H1 (cell line): ENCODE data around the gene PIGU. TPM values are rescaled to one million over a fixed set of nuclear protein-coding genes. Genes with fewer than 3 reads are reported as not detected.

Experiments used
- CTCF ChIA-PET: fragments of 300-600 bp; sonication (Branson Sonifier 250); formaldehyde crosslinking; loops from one replicate; lab custom pipeline; 2021; ENCODE audit not compliant: partially characterized antibody; lab: Charles Lee
- POLR2A ChIA-PET: fragments of 300-600 bp; sonication (Branson Sonifier 250); formaldehyde crosslinking; loops from one replicate; lab custom pipeline; 2021; ENCODE audit warnings: inconsistent platforms; ENCODE audit not compliant: partially characterized antibody; lab: Charles Lee
- DNase-seq, 2 experiments: peaks; one replicate each; pipeline versions ENCODE4 v3.0.0 to v3.0.0-alpha.2; 2010 to 2022; ENCODE audit warnings: low spot score in 2 of 2, low read depth in 1 of 2, mixed read lengths in 1 of 2
- FAIRE-seq: peaks from 2 replicates; lab custom pipeline; 2011; peaks lifted over from hg19 to GRCh38; lab: Jason Lieb, UNC
- H2AFZ ChIP-seq: 2 replicates; pipeline ENCODE4 v1.8.1; 2012; ENCODE audit warnings: low read length, inconsistent platforms
- H2AK5ac ChIP-seq: 2 replicates; pipeline ENCODE4 v1.6.1; 2013; ENCODE audit warnings: low read depth, low read length
- H2BK120ac ChIP-seq: replicated peaks from 2 replicates; pipeline ENCODE3; 2013; ENCODE audit warnings: low read depth, low read length, inconsistent platforms
- H2BK12ac ChIP-seq: 2 replicates; pipeline ENCODE4 v1.6.1; 2013; ENCODE audit warnings: low read depth, low read length
- H2BK15ac ChIP-seq: 2 replicates; pipeline ENCODE4 v1.6.1; 2013; ENCODE audit warnings: low read length
- H2BK20ac ChIP-seq: 2 replicates; pipeline ENCODE4 v1.6.1; 2013; ENCODE audit warnings: low read length
- H2BK5ac ChIP-seq: 2 replicates; pipeline ENCODE4 v1.6.1; 2013; ENCODE audit warnings: low read depth, low read length
- H3K14ac ChIP-seq: 2 replicates; pipeline ENCODE4 v1.6.1; 2013; ENCODE audit warnings: inconsistent platforms; ENCODE audit not compliant: insufficient read length
- H3K18ac ChIP-seq: 2 replicates; pipeline ENCODE4 v1.6.1; 2013; ENCODE audit warnings: low read length; ENCODE audit errors: extremely low read depth
- H3K23ac ChIP-seq: 2 replicates; pipeline ENCODE4 v1.6.1; 2013; ENCODE audit warnings: inconsistent platforms; ENCODE audit not compliant: insufficient read length
- H3K23me2 ChIP-seq: 2 replicates; pipeline ENCODE4 v1.6.1; 2013; ENCODE audit warnings: low read depth, low read length
- H3K27ac ChIP-seq: 2 replicates; pipeline ENCODE4 v1.6.1; 2011; ENCODE audit warnings: low read depth, low read length, inconsistent platforms
- H3K27me3 ChIP-seq, 4 experiments: replicated peaks in 1 of 4; 1 replicate in 1 of 4; 2 replicates in 3 of 4; pipeline versions ENCODE4 v1.6.1 to v1.8.1; 2011 to 2013; ENCODE audit warnings: low read length in 3 of 4, mild to moderate bottlenecking in 3 of 4, inconsistent platforms in 2 of 4, mixed read lengths in 2 of 4, moderate library complexity in 1 of 4; ENCODE audit not compliant: control insufficient read depth in 3 of 4, insufficient read depth in 3 of 4; ENCODE audit errors: extremely low read depth in 1 of 4
- H3K36me3 ChIP-seq, 4 experiments: 2 replicates each; pipeline versions ENCODE4 v1.6.1 to v1.8.1; 2011 to 2013; ENCODE audit warnings: mild to moderate bottlenecking in 4 of 4, low read length in 3 of 4, moderate library complexity in 2 of 4, control low read depth in 1 of 4, inconsistent platforms in 1 of 4; ENCODE audit not compliant: insufficient read depth in 4 of 4, control insufficient read depth in 2 of 4
- H3K4ac ChIP-seq: replicated peaks from 2 replicates; pipeline ENCODE3; 2013; ENCODE audit warnings: low read length, low read depth, mixed read lengths, inconsistent platforms; ENCODE audit not compliant: insufficient read length
- H3K4me1 ChIP-seq, 4 experiments: replicated peaks in 1 of 4; 1 replicate in 1 of 4; 2 replicates in 3 of 4; pipeline versions ENCODE4 v1.6.1 to v1.8.1; 2011 to 2013; ENCODE audit warnings: low read length in 3 of 4, inconsistent platforms in 2 of 4, mixed read lengths in 1 of 4; ENCODE audit not compliant: insufficient read depth in 4 of 4, control insufficient read depth in 3 of 4
- H3K4me2 ChIP-seq, 2 experiments: 2 replicates each; pipeline versions ENCODE4 v1.6.1 to v1.8.1; 2011 to 2013; ENCODE audit warnings: low read depth in 2 of 2, low read length in 2 of 2, control low read depth in 1 of 2, inconsistent platforms in 1 of 2, mild to moderate bottlenecking in 1 of 2; ENCODE audit not compliant: insufficient read depth in 1 of 2
- H3K4me3 ChIP-seq, 4 experiments: fragments of 200-600, 300-600 bp in 1 of 4; sonication (generic), shearing (Covaris generic), sonication (Bioruptor Twin) in 1 of 4; 2 replicates each; pipeline versions ENCODE4 v1.5.1 to v1.8.1; 2011 to 2016; ENCODE audit warnings: low read length in 4 of 4, low read depth in 3 of 4, control low read depth in 2 of 4, inconsistent platforms in 2 of 4, mild to moderate bottlenecking in 2 of 4, mixed read lengths in 1 of 4, moderate library complexity in 1 of 4; ENCODE audit not compliant: insufficient read depth in 2 of 4; ENCODE audit errors: extremely low read depth in 1 of 4
- H3K56ac ChIP-seq: replicated peaks from 2 replicates; pipeline ENCODE3; 2013; ENCODE audit warnings: low read depth, mild to moderate bottlenecking, mixed read lengths, low read length, inconsistent platforms; ENCODE audit not compliant: insufficient read length
- H3K79me1 ChIP-seq: 2 replicates; pipeline ENCODE4 v1.6.1; 2013; ENCODE audit warnings: low read depth, low read length, control low read depth
- H3K79me2 ChIP-seq, 2 experiments: 2 replicates each; pipeline versions ENCODE4 v1.6.1 to v1.8.1; 2012 to 2013; ENCODE audit warnings: low read length in 2 of 2, mild to moderate bottlenecking in 2 of 2, inconsistent platforms in 1 of 2; ENCODE audit not compliant: insufficient read depth in 2 of 2, control insufficient read depth in 1 of 2
- H3K9ac ChIP-seq, 4 experiments: replicated peaks in 1 of 4; 1 replicate in 1 of 4; 2 replicates in 3 of 4; pipeline versions ENCODE4 v1.6.1 to v1.8.1; 2011 to 2013; ENCODE audit warnings: low read depth in 3 of 4, low read length in 3 of 4, control low read depth in 2 of 4, mild to moderate bottlenecking in 2 of 4, moderate library complexity in 2 of 4, inconsistent platforms in 1 of 4; ENCODE audit errors: extremely low read depth in 1 of 4
- H3K9me3 ChIP-seq, 2 experiments: 2 replicates each; pipeline versions ENCODE4 v1.6.1 to v1.8.1; 2012 to 2013; ENCODE audit warnings: mild to moderate bottlenecking in 2 of 2, moderate library complexity in 2 of 2, control low read depth in 1 of 2, inconsistent platforms in 1 of 2, low read depth in 1 of 2, low read length in 1 of 2, mixed read lengths in 1 of 2; ENCODE audit not compliant: insufficient read depth in 2 of 2
- H4K20me1 ChIP-seq, 2 experiments: replicated peaks in 1 of 2; 2 replicates each; pipeline versions ENCODE3 to v1.8.1; 2011 to 2013; ENCODE audit warnings: inconsistent platforms in 2 of 2, low read length in 2 of 2, mild to moderate bottlenecking in 1 of 2; ENCODE audit not compliant: insufficient read depth in 2 of 2, control insufficient read depth in 1 of 2
- H4K5ac ChIP-seq: 2 replicates; pipeline ENCODE4 v1.6.1; 2013; ENCODE audit warnings: low read length, low read depth, mixed read lengths, inconsistent platforms; ENCODE audit not compliant: insufficient read length
- H4K8ac ChIP-seq: 2 replicates; pipeline ENCODE4 v1.8.0; 2013; ENCODE audit warnings: mild to moderate bottlenecking, moderate library complexity, low read length, inconsistent platforms; ENCODE audit not compliant: insufficient read depth; ENCODE audit errors: extremely low read depth
- H4K91ac ChIP-seq: replicated peaks from 2 replicates; pipeline ENCODE3; 2013; ENCODE audit warnings: low read length, mixed read lengths, inconsistent platforms; ENCODE audit not compliant: insufficient read length
- ATF2 ChIP-seq: IDR thresholded peaks from 2 replicates; pipeline ENCODE4 v1.6.1; 2012; ENCODE audit warnings: low read length, inconsistent platforms
- BRCA1 ChIP-seq: IDR thresholded peaks from 2 replicates; pipeline ENCODE4 v1.6.1; 2012; ENCODE audit warnings: low read depth, low read length, improper control_type of control experiment
- CBX5 ChIP-seq: fragments of 300-800, 300-1000 bp; sonication (generic); IDR thresholded peaks from 2 replicates; pipeline ENCODE4 v1.7.1; 2016; ENCODE audit warnings: antibody characterized with exemption, low read length, low read depth
- CHD1 ChIP-seq: IDR thresholded peaks from 2 replicates; pipeline ENCODE4 v1.6.1; 2012; ENCODE audit warnings: low read depth, low read length, improper control_type of control experiment
- EZH2 ChIP-seq: fragments of 200-600 bp; sonication (generic); IDR thresholded peaks from 2 replicates; pipeline ENCODE4 v1.7.1; 2012; ENCODE audit warnings: low read depth, mild to moderate bottlenecking, moderate library complexity, low read length, inconsistent platforms; ENCODE audit not compliant: severe bottlenecking
- MAX ChIP-seq: IDR thresholded peaks from 2 replicates; pipeline ENCODE4 v1.6.1; 2012; ENCODE audit warnings: inconsistent platforms
- RAD21 ChIP-seq, 2 experiments: IDR thresholded peaks in 1 of 2; conservative IDR thresholded peaks in 1 of 2; 2 replicates each; pipeline ENCODE4 v1.6.1; 2011; ENCODE audit warnings: low read depth in 2 of 2, low read length in 2 of 2, improper control_type of control experiment in 1 of 2, inconsistent platforms in 1 of 2, mild to moderate bottlenecking in 1 of 2, moderate library complexity in 1 of 2
- RXRA ChIP-seq: IDR thresholded peaks from 2 replicates; pipeline ENCODE4 v1.6.1; 2011; ENCODE audit warnings: low read depth, mild to moderate bottlenecking, low read length, moderate library complexity; ENCODE audit not compliant: insufficient read depth
- TAF7 ChIP-seq: optimal IDR thresholded peaks from 2 replicates; pipeline ENCODE3; 2011; ENCODE audit warnings: low read depth, mild to moderate bottlenecking, inconsistent platforms, low read length, moderate library complexity, borderline replicate concordance
- WGBS, 2 experiments: shearing (Covaris generic) in 1 of 2; methylation state at CpG; one replicate each; pipeline versions ENCODE4 v1.1.6 to v1.1.7; 2013 to 2015; ENCODE audit warnings: low lambda C conversion rate in 2 of 2, mixed read lengths in 2 of 2, inconsistent platforms in 1 of 2, low coverage in 1 of 2, missing lambda C conversion rate in 1 of 2; ENCODE audit not compliant: insufficient replicate concordance in 2 of 2, insufficient coverage in 1 of 2, insufficient read length in 1 of 2; ENCODE audit errors: extremely low coverage in 1 of 2, missing lambda C conversion rate in 1 of 2; 5-methylcytosine and 5-hydroxymethylcytosine counted together
- polyA plus RNA-seq, 7 experiments: library from polyadenylated mRNA; depleted of rRNA in 3 of 7; stranded (reverse) in 5 of 7; unstranded in 2 of 7; fragments of >200 nt in 5 of 7; fragments of 200-250 nt in 2 of 7; gene quantifications; 1 replicate in 5 of 7; 2 replicates in 1 of 7; 4 replicates in 1 of 7; pipeline versions ENCODE4 v1.2.1 to v1.2.3, GENCODE V29; 2011 to 2013; ENCODE audit warnings: missing spikeins in 2 of 7, mixed read lengths in 2 of 7
- total RNA-seq: library from RNA; stranded (reverse); fragmentation: NEBNext Ultra II Directional; extraction: Animal tissue kit (Norgen Biotek cat#: 25700); gene quantifications from 2 replicates; pipeline ENCODE4 v1.2.1, GENCODE V29; 2021

Gene PIGU
- total and polyA plus RNA-seq, 2 of the 8 experiments (the other 6 are each of a cell fraction or from before 2014, with no cell fraction given), result 28.3 to 117 TPM

- Histone ChIP-seq H2BK12ac (no peak overlapping the region), H3K9me3 (no peaks in the 10 kb centered on the region), H2BK120ac (no peak overlapping the region), H3K56ac (no peak overlapping the region), H3K14ac (no peak overlapping the region), H4K5ac (no peak overlapping the region), H3K23me2 (no peaks in the 10 kb centered on the region), H3K4me3 (no peak overlapping the region), H2BK20ac (no peak overlapping the region), H3K23ac (no peak overlapping the region), H3K36me3 (peaks cover 13 to 31% (median 23%) of the 10 kb centered on the region in 4 experiments), H2AFZ (no peak overlapping the region), H3K4me1 (no peaks in the 10 kb centered on the region), H2BK15ac (no peak overlapping the region), H3K4ac (no peak overlapping the region), H3K27ac (no peak overlapping the region), H3K79me2 (no peaks in the 10 kb centered on the region), H4K91ac (no peak overlapping the region), H3K79me1 (peaks cover 2% of the 10 kb centered on the region; the same call in 1 of the 2 replicates), H3K18ac (no peak overlapping the region), H4K20me1 (peaks cover 2 to 13% of the 10 kb centered on the region in 2 experiments), H4K8ac (no peak overlapping the region), H3K4me2 (no peak overlapping the region), H3K27me3 (no peaks in the 10 kb centered on the region), H2AK5ac (no peak overlapping the region), H2BK5ac (no peak overlapping the region), H3K9ac (no peak overlapping the region)
- FAIRE-seq (no peak), DNase-seq (peak in 1 of 2 experiments; percentile 77)
- CTCF ChIA-PET, result interaction anchor here (0.6 to 4.9 kb wide), 15 partner anchors 10 to 610 kb away, joined by 3 to 24 read pairs (median 4); partner anchors contain the start of gene DYNLRB1
- 81% methylated on average over 10 of the region's 10 CpGs; no CpG with 5 or more reads in 1 of the 2 experiments for WGBS, 2 experiments
- POLR2A ChIA-PET, result interaction anchor here (1.0 to 1.2 kb wide), 4 partner anchors 8 to 174 kb away, joined by 3 to 4 read pairs (median 3); no protein-coding TSS in a partner anchor
- TF ChIP-seq MAX (peak; percentile 31; the same call in 1 of the 2 replicates), CHD1 (no peak), BRCA1 (no peak), TAF7 (no peak), CBX5 (no peak), ATF2 (no peak), EZH2 (no peak), RAD21 (IDR thresholded peaks at IDR 0.05 in 1 of 2, conservative IDR thresholded peaks at IDR 0.05 in 1 of 2; ENCODE audit: low read depth in 2 of 2, low read length in 2 of 2) (peak; percentile 35 to 57; a peak in 3 of 4 replicates), RXRA (no peak)
These were observed 140.0 kb downstream of the PIGU start for GRCh38 chr20:34536798-34537394.
